Stomach (tissue), 9 donors: Measurements from ENCODE around the gene ZNF709. TPM values are rescaled to one million over a fixed set of nuclear protein-coding genes. Genes with fewer than 3 reads are reported as not detected.
"Not testable (repeated sequence)": the region's sequence is repeated elsewhere in the genome, so short reads cannot be mapped to it uniquely, and the experiment has no call there.

Experiments
- DNase-seq, 2 donors: peaks; one replicate each; pipeline versions ENCODE4 v3.0.0 to v3.0.0-alpha.2; 2013 to 2019
- H3K27ac ChIP-seq, 5 donors: fragments of 200-600 bp in 4 of 5; sonication (generic) in 4 of 5; one replicate each; pipeline ENCODE4 v1.5.1; 2013 to 2019; ENCODE audit warnings: mild to moderate bottlenecking in 1 of 5, moderate library complexity in 1 of 5
- H3K27me3 ChIP-seq, 3 donors: fragments of 200-600 bp; sonication (generic); one replicate each; pipeline ENCODE4 v1.5.1; 2017 to 2019; ENCODE audit warnings: mixed run types in 1 of 3
- H3K36me3 ChIP-seq, 4 donors: fragments of 200-600 bp; sonication (generic); 1 replicate in 3 of 4; 2 replicates in 1 of 4; pipeline ENCODE4 v1.5.1; 2016 to 2019
- H3K4me1 ChIP-seq, 4 donors: fragments of 200-600 bp; sonication (generic); one replicate each; pipeline ENCODE4 v1.5.1; 2016 to 2019
- H3K4me3 ChIP-seq, 4 donors: fragments of 200-600 bp; sonication (generic) in 3 of 4; one replicate each; pipeline ENCODE4 v1.5.1; 2016 to 2019; ENCODE audit warnings: mild to moderate bottlenecking in 1 of 4
- H3K9me3 ChIP-seq, 4 donors: fragments of 200-600 bp; sonication (generic); one replicate each; pipeline ENCODE4 v1.5.1; 2016 to 2019
- CTCF ChIP-seq, 7 experiments: fragments of 450-650 bp in 4 of 7; fragments of 200-600 bp in 3 of 7; sonication (generic) in 3 of 7; IDR thresholded peaks; one replicate each; pipeline ENCODE4 v1.5.1; 2016 to 2019; ENCODE audit warnings: antibody characterized with exemption in 7 of 7, control low read depth in 2 of 7, mild to moderate bottlenecking in 1 of 7
- EP300 ChIP-seq: sonication (generic); formaldehyde crosslinking; IDR thresholded peaks from one replicate; pipeline ENCODE4 v1.6.1; 2017; ENCODE audit warnings: antibody characterized with exemption
- POLR2A ChIP-seq, 4 donors: fragments of 450-650 bp; IDR thresholded peaks; one replicate each; pipeline ENCODE4 v1.6.1; 2016; ENCODE audit warnings: antibody characterized with exemption in 4 of 4, control low read depth in 2 of 4, mild to moderate bottlenecking in 1 of 4, moderate library complexity in 1 of 4
- POLR2AphosphoS5 ChIP-seq, 3 donors: sonication (generic); formaldehyde crosslinking; IDR thresholded peaks; one replicate each; pipeline ENCODE4 v1.6.1; 2016; ENCODE audit warnings: antibody characterized with exemption in 3 of 3
- WGBS, 5 donors: extraction: QIAGEN DNeasy Blood & Tissue Kit in 3 of 5; methylation state at CpG; one replicate each; pipeline versions ENCODE4 v1.1.5 to v1.1.7; 2013 to 2018; 5-methylcytosine and 5-hydroxymethylcytosine counted together
- intact Hi-C: fragments of 100-400 bp; cut with DNase I; formaldehyde crosslinking; loops from one replicate; pipeline ENCODE4 v1.15.1; 2023; ENCODE audit warnings: low total_unique reads
- polyA plus RNA-seq, 3 donors: library from polyadenylated mRNA; stranded (reverse); fragments of 200-250 nt; gene quantifications; one replicate each; pipeline ENCODE4 v1.2.3, GENCODE V29; 2013
- total RNA-seq, 5 donors: library from RNA; depleted of rRNA; stranded (reverse); fragments of >200 nt; gene quantifications; one replicate each; pipeline versions ENCODE4 v1.1.0 to v1.2.3, GENCODE V29; 2014 to 2016
- donor health status: healthy with polysubstance abuse.
- donor health status: Bipolar disorder and iron deficiency.
- donor health status: healthy.

Gene ZNF709
- total and polyA plus RNA-seq, 8 donors: 0.44 to 8.3 (median 0.63) TPM; not detected in 3

DNA sequence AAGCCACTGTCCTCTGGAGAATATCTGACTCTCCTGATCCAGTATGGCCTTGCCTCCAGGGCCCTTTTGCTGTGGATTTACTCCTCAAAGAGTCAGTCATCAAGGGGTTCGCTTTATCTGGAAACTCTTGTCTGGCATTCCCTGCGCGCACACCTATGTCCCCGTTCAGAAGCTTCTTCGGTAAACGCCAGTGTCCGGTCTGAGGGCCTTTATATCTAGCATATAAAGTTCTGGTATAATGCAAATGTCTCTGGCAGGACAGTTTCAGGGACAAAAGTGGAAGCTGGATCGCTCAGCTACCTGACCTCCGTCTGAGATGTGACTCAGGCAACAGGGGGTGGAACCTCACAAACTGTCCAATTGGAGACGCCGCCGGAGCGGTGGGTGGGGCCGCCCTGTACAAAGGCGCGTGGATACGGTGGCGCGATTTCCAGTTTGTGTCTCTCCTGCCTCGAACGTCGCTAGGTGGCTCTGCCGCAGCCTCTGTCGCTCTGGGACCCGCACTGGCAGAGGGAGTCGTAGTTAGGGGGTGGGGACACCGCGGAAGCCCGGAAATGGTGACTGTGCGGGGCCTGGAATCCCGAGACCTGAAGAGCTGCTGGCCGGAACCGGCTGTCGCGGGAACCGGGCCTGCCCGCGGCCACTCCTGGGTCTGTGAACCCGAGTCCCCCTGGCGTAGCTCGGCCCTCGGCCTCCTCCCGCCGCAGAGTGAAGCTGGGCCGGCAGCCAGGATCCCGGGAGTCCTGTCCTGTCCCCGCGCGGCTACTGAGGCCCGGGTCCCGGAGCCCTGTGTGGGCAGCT lies 10.6 kb upstream of the ZNF709 start:
- Histone ChIP-seq H3K27me3 (no peaks in the 10 kb centered on the region), H3K27ac (peak overlapping the region; percentile 84 to 94 (median 91)), H3K4me3 (peak overlapping the region; percentile 52 to 69 (median 58)), H3K36me3 (no peaks in the 10 kb centered on the region), H3K9me3 (no peaks in the 10 kb centered on the region), H3K4me1 (peaks cover 0 to 22% (median 11%) of the 10 kb centered on the region in 4 donors)
- intact Hi-C loops: loop anchor here (10.0 kb wide), 1 partner anchor 50 kb away; no protein-coding TSS in a partner anchor
- peak in 2 of 4 donors; percentile 20 to 73 for TF ChIP-seq POLR2A (IDR thresholded peaks at IDR 0.05)
- peak in 2 of 7 experiments; percentile 27 to 38 for TF ChIP-seq CTCF (IDR thresholded peaks at IDR 0.05)
- TF ChIP-seq EP300: no peak
- TF ChIP-seq POLR2AphosphoS5 (IDR thresholded peaks at IDR 0.05): peak; percentile 67 to 94 (median 93)
- DNase-seq: peak; percentile 97
- WGBS, 5 donors: 0 to 5% (median 1%) methylated on average over 20 to 51 of the region's 51 CpGs

- 93 to 99% (median 95%) methylated on average over 3 of the region's 3 CpGs for WGBS, 5 donors
These were observed 9.7 kb upstream of the ZNF709 start for GRCh38 chr19:12494260-12494860.

GRCh38 chr19:12486265-12486783 lies 1.7 kb upstream of the ZNF709 start:
- H3K27ac ChIP-seq, H3K27me3 ChIP-seq, H3K9me3 ChIP-seq, H3K4me3 ChIP-seq, H3K36me3 ChIP-seq, intact Hi-C loops, DNase-seq: not testable (repeated sequence)
- WGBS, 5 donors: 88 to 100% (median 96%) methylated on average over 1 of the region's 1 CpG
- peaks cover 0 to 33% (median 29%) of the 10 kb centered on the region in 4 donors for H3K4me1 ChIP-seq

More at GRCh38 chr19:12494260-12494860, 9.7 kb upstream of the ZNF709 start:
- Histone ChIP-seq H3K4me1 (peaks cover 0 to 22% (median 11%) of the 10 kb centered on the region in 4 donors), H3K27ac (peak overlapping the region in 4 of 5 donors; percentile 84 to 94 (median 89)), H3K4me3 (peak overlapping the region in 1 of 4 donors; percentile 53), H3K9me3 (no peaks in the 10 kb centered on the region), H3K36me3 (no peaks in the 10 kb centered on the region), H3K27me3 (no peaks in the 10 kb centered on the region)
- intact Hi-C loops: loop anchor here (10.0 kb wide), 1 partner anchor 50 kb away; no protein-coding TSS in a partner anchor
- DNase-seq: no peak
- no peak for TF ChIP-seq POLR2A (IDR thresholded peaks at IDR 0.05)
- no peak for TF ChIP-seq CTCF (IDR thresholded peaks at IDR 0.05)
- TF ChIP-seq EP300: no peak
- no peak for TF ChIP-seq POLR2AphosphoS5 (IDR thresholded peaks at IDR 0.05)

- Histone ChIP-seq H3K27me3 (no peaks in the 10 kb centered on the region), H3K4me1 (peaks cover 0 to 35% (median 31%) of the 10 kb centered on the region in 4 donors), H3K9me3 (no peaks in the 10 kb centered on the region), H3K27ac (peak overlapping the region in 1 of 5 donors; percentile 80), H3K36me3 (no peaks in the 10 kb centered on the region), H3K4me3 (peak overlapping the region in 1 of 4 donors; percentile 92)
- 60 to 93% (median 83%) methylated on average over 3 of the region's 3 CpGs for WGBS, 5 donors
- no peak for TF ChIP-seq EP300
- no peak for TF ChIP-seq POLR2A (IDR thresholded peaks at IDR 0.05)
- no peak for TF ChIP-seq POLR2AphosphoS5 (IDR thresholded peaks at IDR 0.05)
- TF ChIP-seq CTCF (IDR thresholded peaks at IDR 0.05): no peak
- intact Hi-C loops: no loop called here
- DNase-seq: no peak
These were observed 955 bp upstream of the ZNF709 start for GRCh38 chr19:12485571-12485970.
